CD4-positive, alpha-beta T cell (primary cell): Measurements from ENCODE around the gene AKAP9. TPM values are rescaled to one million over a fixed set of nuclear protein-coding genes. Genes with fewer than 3 reads are reported as not detected.

Source experiments
- ATAC-seq: fragments of 200-7000 bp; cut with Tn5 transposase; one replicate; pipeline ENCODE4 v1.10.0; 2022; ENCODE audit warnings: mild to moderate bottlenecking; ENCODE audit not compliant: poor library complexity
- CTCF ChIA-PET: fragments of 350-600 bp; sonication (Branson Sonifier 250); formaldehyde crosslinking; loops from one replicate; lab custom pipeline; 2021; ENCODE audit warnings: antibody characterized with exemption, inconsistent platforms; lab: Charles Lee
- POLR2A ChIA-PET: fragments of 350-600 bp; sonication (Branson Sonifier 250); formaldehyde crosslinking; loops from one replicate; lab custom pipeline; 2021; ENCODE audit warnings: antibody characterized with exemption, inconsistent platforms; lab: Charles Lee
- DNase-seq, 14 experiments: peaks; one replicate each; pipeline ENCODE4 v3.0.0-alpha.2; 2013 to 2020; ENCODE audit warnings: mixed read lengths in 2 of 14
- H3K27ac ChIP-seq, 2 donors: one replicate each; pipeline versions ENCODE4 v1.5.1 to v1.7.0; 2013; ENCODE audit warnings: low read length in 2 of 2, low read depth in 1 of 2, mild to moderate bottlenecking in 1 of 2
- H3K27me3 ChIP-seq, 2 experiments: 1 replicate in 1 of 2; 2 replicates in 1 of 2; pipeline versions ENCODE4 v1.6.1 to v1.7.0; 2013; ENCODE audit warnings: low read length in 2 of 2, control low read depth in 1 of 2, mild to moderate bottlenecking in 1 of 2, moderate library complexity in 1 of 2; ENCODE audit not compliant: insufficient read depth in 2 of 2, control insufficient read depth in 1 of 2
- H3K36me3 ChIP-seq: one replicate; pipeline ENCODE4 v1.6.1; 2013; ENCODE audit warnings: low read length, control low read depth; ENCODE audit not compliant: insufficient read depth
- H3K4me1 ChIP-seq: one replicate; pipeline ENCODE4 v1.6.1; 2013; ENCODE audit warnings: low read length, control low read depth; ENCODE audit not compliant: insufficient read depth
- H3K4me3 ChIP-seq: one replicate; pipeline ENCODE4 v1.5.1; 2013; ENCODE audit warnings: mild to moderate bottlenecking, low read length, moderate library complexity
- H3K9me3 ChIP-seq, 2 experiments: 1 replicate in 1 of 2; 2 replicates in 1 of 2; pipeline versions ENCODE4 v1.6.1 to v1.7.0; 2013; ENCODE audit warnings: low read length in 2 of 2, mild to moderate bottlenecking in 2 of 2, control low read depth in 1 of 2, moderate library complexity in 1 of 2; ENCODE audit not compliant: control insufficient read depth in 1 of 2, insufficient read depth in 1 of 2
- H3K27ac Mint-ChIP-seq: one replicate; pipeline ENCODE4 v1.8.0; 2020; ENCODE audit warnings: mixed read lengths
- H3K27me3 Mint-ChIP-seq: one replicate; pipeline ENCODE4 v1.8.0; 2021; ENCODE audit warnings: mixed read lengths
- H3K36me3 Mint-ChIP-seq: one replicate; pipeline ENCODE4 v1.8.0; 2021; ENCODE audit warnings: low read depth, mixed read lengths
- H3K4me1 Mint-ChIP-seq: one replicate; pipeline ENCODE4 v1.8.0; 2021; ENCODE audit warnings: low read depth, mixed read lengths
- H3K4me3 Mint-ChIP-seq: one replicate; pipeline ENCODE4 v1.8.0; 2020; ENCODE audit warnings: mild to moderate bottlenecking, mixed read lengths
- H3K9me3 Mint-ChIP-seq: one replicate; pipeline ENCODE4 v1.8.0; 2020; ENCODE audit warnings: mixed read lengths
- CTCF ChIP-seq: fragments of 200-600 bp; IDR thresholded peaks from one replicate; pipeline ENCODE4 v1.8.0; 2022; ENCODE audit warnings: antibody characterized with exemption, mild to moderate bottlenecking
- intact Hi-C, 2 experiments: fragments of 100-400 bp; cut with DNase I in 1 of 2; cut with micrococcal nuclease in 1 of 2; formaldehyde crosslinking; loops; one replicate each; pipeline versions ENCODE4 v1.15.1 to v1.9.0; 2023 to 2025; cut with DNase I, micrococcal nuclease
- total RNA-seq, 174 experiments: library from RNA in 2 of 174; stranded (reverse) in 2 of 174; gene quantifications; one replicate each; pipeline ENCODE4 v1.2.3 and lab custom pipeline; 2021 to 2026

AKAP9 gene
- total RNA-seq, 2 experiments from 2014 or later, result 62.5 to 64.8 TPM

DNA sequence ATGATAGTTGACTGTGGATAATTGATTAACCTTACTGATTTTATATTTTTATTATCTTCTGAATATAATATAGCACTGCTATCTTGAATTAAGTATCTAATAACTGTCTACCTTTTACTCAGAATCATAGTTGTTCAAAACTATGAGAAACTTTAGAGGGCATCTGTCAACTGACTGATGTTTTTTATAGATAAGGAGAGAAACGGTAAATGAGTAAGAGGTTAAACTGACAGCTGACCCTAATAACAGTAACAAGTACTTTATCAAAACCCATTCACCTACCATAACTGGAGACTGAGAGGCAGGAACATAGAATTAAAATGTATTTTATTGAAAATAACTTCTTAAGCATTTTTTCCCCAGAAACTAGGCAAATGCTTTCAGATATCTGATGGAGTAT, 131.5 kb downstream of the AKAP9 start:
- H3K4me3 Mint-ChIP-seq, result no peak overlapping the region
- no peaks in the 10 kb centered on the region for H3K4me1 Mint-ChIP-seq
- no peak overlapping the region for H3K27ac Mint-ChIP-seq
- no peaks in the 10 kb centered on the region for H3K9me3 ChIP-seq
- POLR2A ChIA-PET, result no interaction called here
- no peaks in the 10 kb centered on the region for H3K9me3 Mint-ChIP-seq
- TF ChIP-seq CTCF, result no peak
- CTCF ChIA-PET, result interaction anchor here (0.9 kb wide), 1 partner anchor 15 kb away, joined by 3 read pairs; no protein-coding TSS in a partner anchor
- no peaks in the 10 kb centered on the region for H3K27me3 ChIP-seq
- H3K36me3 ChIP-seq, result peaks cover 42% of the 10 kb centered on the region
- H3K36me3 Mint-ChIP-seq, result peaks cover 84% of the 10 kb centered on the region
- H3K4me3 ChIP-seq, result no peak overlapping the region
- intact Hi-C loops, result no loop called here
- no peak for DNase-seq
- no peaks in the 10 kb centered on the region for H3K27me3 Mint-ChIP-seq
- H3K4me1 ChIP-seq, result no peaks in the 10 kb centered on the region
- no peak overlapping the region for H3K27ac ChIP-seq
- no peak for ATAC-seq

DNA sequence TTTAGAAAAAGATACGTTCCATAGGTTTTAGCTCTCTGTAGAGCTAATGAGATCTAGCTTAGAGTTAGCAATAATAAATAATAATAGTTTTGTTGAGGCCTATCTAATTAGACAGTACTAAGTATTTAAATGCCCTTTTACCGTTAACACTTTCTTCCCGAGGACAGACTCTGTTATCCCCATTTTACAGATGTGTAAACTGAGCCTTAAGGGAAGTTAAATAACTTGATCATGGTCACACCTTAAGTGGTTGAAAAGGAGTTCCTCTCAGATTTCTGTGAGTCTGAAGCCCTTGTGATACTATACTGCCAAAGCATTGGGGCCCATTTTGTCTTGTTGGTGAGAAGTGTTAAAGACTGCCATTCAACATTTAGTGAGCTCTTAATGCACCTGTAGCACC, 132.0 kb downstream of the AKAP9 start:
- Mint-ChIP-seq H3K27ac (no peak overlapping the region), H3K4me3 (no peak overlapping the region), H3K9me3 (no peaks in the 10 kb centered on the region), H3K4me1 (no peaks in the 10 kb centered on the region), H3K36me3 (peaks cover 84% of the 10 kb centered on the region), H3K27me3 (no peaks in the 10 kb centered on the region)
- Histone ChIP-seq H3K4me1 (no peaks in the 10 kb centered on the region), H3K4me3 (no peak overlapping the region), H3K27ac (no peak overlapping the region), H3K36me3 (peaks cover 42% of the 10 kb centered on the region), H3K27me3 (no peaks in the 10 kb centered on the region), H3K9me3 (no peaks in the 10 kb centered on the region)
- DNase-seq (no peak), ATAC-seq (no peak)
- TF ChIP-seq CTCF, result no peak
- intact Hi-C loops, result no loop called here
- CTCF ChIA-PET, result interaction anchor here (0.9 kb wide), 1 partner anchor 15 kb away, joined by 3 read pairs; no protein-coding TSS in a partner anchor
- POLR2A ChIA-PET, result no interaction called here

DNA sequence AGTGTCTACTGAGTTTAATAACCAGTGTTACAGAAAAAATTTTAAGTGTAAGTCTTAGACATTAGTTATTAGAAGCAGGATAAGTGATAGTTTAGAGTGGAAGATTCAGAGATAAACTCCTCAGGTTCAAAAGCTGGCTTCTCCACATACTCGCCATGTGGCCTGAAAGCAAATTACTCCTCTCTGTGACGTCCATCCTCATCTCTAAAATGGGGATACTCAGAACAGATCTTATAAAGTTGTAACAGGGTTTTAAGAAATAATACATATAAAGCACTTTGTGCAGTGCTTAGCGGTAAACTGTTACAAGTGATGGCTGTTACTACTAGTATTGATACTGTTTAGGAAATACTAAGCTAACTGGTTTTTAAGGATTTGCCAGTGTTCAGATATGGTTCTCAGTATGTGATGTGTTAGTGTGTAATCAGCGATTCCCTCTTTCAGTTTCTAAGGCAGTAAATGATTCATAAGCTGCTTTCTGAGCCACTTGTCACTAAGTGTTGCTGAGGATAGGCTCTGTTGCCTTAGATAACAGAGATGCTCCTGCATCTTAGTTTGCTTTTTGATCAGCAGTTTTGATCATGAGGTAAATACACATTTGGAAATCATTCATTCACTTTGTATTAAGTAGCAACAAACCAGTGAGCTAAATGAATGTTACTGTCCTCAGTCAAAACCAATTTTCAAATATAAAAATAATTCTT, 134.9 kb downstream of the AKAP9 start:
- no peaks in the 10 kb centered on the region for H3K27me3 Mint-ChIP-seq
- no peak overlapping the region for H3K4me3 ChIP-seq
- no peaks in the 10 kb centered on the region for H3K4me1 ChIP-seq
- no peaks in the 10 kb centered on the region for H3K4me1 Mint-ChIP-seq
- CTCF ChIA-PET, result no interaction called here
- ATAC-seq (no peak), DNase-seq (no peak)
- TF ChIP-seq CTCF, result no peak
- no peak overlapping the region for H3K27ac Mint-ChIP-seq
- no peak overlapping the region for H3K27ac ChIP-seq
- intact Hi-C loops, result no loop called here
- H3K27me3 ChIP-seq, result no peaks in the 10 kb centered on the region
- peaks cover 48% of the 10 kb centered on the region for H3K36me3 ChIP-seq
- H3K4me3 Mint-ChIP-seq, result no peak overlapping the region
- H3K36me3 Mint-ChIP-seq, result peaks cover 83% of the 10 kb centered on the region
- H3K9me3 ChIP-seq, result no peaks in the 10 kb centered on the region
- POLR2A ChIA-PET, result no interaction called here
- no peaks in the 10 kb centered on the region for H3K9me3 Mint-ChIP-seq
